Erythroblast (primary cell): Measurements from ENCODE around the gene NFASC.

Experiments
- GATA1 ChIP-seq: IDR thresholded peaks from 2 replicates; pipeline ENCODE4 v1.6.1; 2011; ENCODE audit warnings: low read depth, mild to moderate bottlenecking, control low read depth, low read length, moderate library complexity
- POLR2A ChIP-seq: IDR thresholded peaks from 2 replicates; pipeline ENCODE4 v1.6.1; 2011; ENCODE audit warnings: mild to moderate bottlenecking, low read length

DNA sequence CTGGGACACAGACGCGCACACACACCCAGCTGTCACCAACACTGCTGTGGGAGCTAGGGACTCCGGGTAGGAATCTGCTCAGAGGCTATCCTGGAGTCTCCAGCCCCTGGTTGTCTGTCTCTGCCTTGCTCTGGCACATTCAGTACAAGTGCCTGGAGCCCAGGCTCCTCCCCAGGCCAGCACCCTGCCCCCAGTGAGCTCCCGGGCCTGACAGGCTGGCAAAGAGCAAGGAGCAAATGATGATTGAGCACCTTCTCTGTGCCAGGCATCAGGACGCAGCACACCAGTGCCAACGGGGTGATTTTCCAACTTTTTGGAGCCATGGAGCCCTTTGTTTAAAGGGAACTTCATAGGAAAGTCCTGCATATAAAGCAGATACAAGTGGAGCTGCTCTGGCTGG is 178.8 kb downstream of the NFASC start:
- TF ChIP-seq POLR2A (no peak), GATA1 (no peak)
